ENCODE data around the gene CALHM3.
"Not testable (repeated sequence)": the region's sequence is repeated elsewhere in the genome, so short reads cannot be mapped to it uniquely, and the experiment has no call there.

CALHM3 gene

GRCh38 chr10:103493916-103494877 lies 15.2 kb upstream of the CALHM3 start:
- CTCF ChIA-PET = interaction anchor here (0.9 to 1.9 kb wide), 6 partner anchors 11 to 78 kb away, joined by 3 to 5 read pairs (median 4); no protein-coding TSS in a partner anchor
- peak; percentile 67 for DNase-seq
- Mint-ChIP-seq H3K36me3 (no peaks in the 10 kb centered on the region), H3K9me3 (no peaks in the 10 kb centered on the region), H3K4me3 (peak overlapping the region; percentile 63), H3K27ac (no peak overlapping the region), H3K4me1 (peaks cover 19% of the 10 kb centered on the region), H3K27me3 (peaks cover 83% of the 10 kb centered on the region)

GRCh38 chr10:103493362-103493915 lies 14.4 kb upstream of the CALHM3 start, which contains the start of gene NEURL1:
Gene NEURL1 (plus strand): TSS chr10:103493705. CDS start chr10:103494388, 683 bp downstream.
- DNase-seq = peak; percentile 60
- Mint-ChIP-seq H3K4me1 (peaks cover 19% of the 10 kb centered on the region), H3K9me3 (no peaks in the 10 kb centered on the region), H3K27me3 (peaks cover 77% of the 10 kb centered on the region), H3K27ac (no peak within 1 kb of the TSS), H3K36me3 (no peaks in the 10 kb centered on the region), H3K4me3 (peak within 1 kb of the TSS; percentile 77)
- CTCF ChIA-PET = interaction anchor here (0.7 to 1.9 kb wide), 7 partner anchors 11 to 77 kb away, joined by 3 to 5 read pairs (median 4); no protein-coding TSS in a partner anchor

DNA sequence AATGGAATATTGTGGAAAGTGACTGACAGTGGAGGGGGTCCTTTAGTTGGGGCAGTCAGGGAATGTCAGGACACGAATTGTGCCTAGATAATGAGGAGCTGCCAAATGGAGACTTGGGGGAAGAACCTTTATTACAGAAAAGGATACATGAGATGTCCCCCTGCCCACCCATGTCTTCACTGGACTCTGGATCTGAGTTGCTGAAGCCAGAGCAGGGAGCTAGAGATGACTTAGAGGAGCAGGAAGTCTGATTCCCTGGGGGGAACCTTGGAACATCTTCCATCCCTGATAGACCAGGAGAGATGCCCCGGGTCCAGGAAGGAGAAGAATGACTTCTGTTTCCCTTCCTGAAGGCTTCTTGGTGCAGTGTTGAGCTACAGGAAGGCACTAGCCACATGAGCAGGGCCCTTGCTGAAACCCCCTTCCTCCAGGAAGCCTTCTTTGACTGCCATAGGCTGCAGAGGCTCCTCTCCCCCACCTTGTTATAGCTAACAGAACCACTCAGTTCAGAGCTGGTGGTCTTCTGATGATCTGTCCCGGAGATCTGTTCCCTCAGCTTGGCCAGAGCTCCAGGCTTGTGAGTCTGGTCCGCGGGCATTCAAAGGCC lies 13.7 kb upstream of the CALHM3 start:
- Mint-ChIP-seq H3K36me3 (no peaks in the 10 kb centered on the region), H3K27me3 (peaks cover 75% of the 10 kb centered on the region), H3K27ac (no peak overlapping the region), H3K9me3 (no peaks in the 10 kb centered on the region), H3K4me3 (peak overlapping the region; percentile 77), H3K4me1 (peaks cover 19% of the 10 kb centered on the region)
- no peak for DNase-seq
- CTCF ChIA-PET = interaction anchor here (0.7 to 1.9 kb wide), 8 partner anchors 10 to 77 kb away, joined by 3 to 5 read pairs (median 4); no protein-coding TSS in a partner anchor

GRCh38 chr10:103491729-103492364 lies 12.8 kb upstream of the CALHM3 start:
- CTCF ChIA-PET = interaction anchor here (1.8 to 4.0 kb wide), 3 partner anchors 51 to 76 kb away, joined by 5 to 36 read pairs (median 6); no protein-coding TSS in a partner anchor
- peaks cover 67% of the 10 kb centered on the region for H3K27me3 Mint-ChIP-seq
- no peak overlapping the region for H3K4me3 Mint-ChIP-seq
- no peaks in the 10 kb centered on the region for H3K36me3 Mint-ChIP-seq
- DNase-seq = no peak
- H3K4me1 Mint-ChIP-seq = peaks cover 19% of the 10 kb centered on the region
- no peak overlapping the region for H3K27ac Mint-ChIP-seq
- H3K9me3 Mint-ChIP-seq = no peaks in the 10 kb centered on the region

DNA sequence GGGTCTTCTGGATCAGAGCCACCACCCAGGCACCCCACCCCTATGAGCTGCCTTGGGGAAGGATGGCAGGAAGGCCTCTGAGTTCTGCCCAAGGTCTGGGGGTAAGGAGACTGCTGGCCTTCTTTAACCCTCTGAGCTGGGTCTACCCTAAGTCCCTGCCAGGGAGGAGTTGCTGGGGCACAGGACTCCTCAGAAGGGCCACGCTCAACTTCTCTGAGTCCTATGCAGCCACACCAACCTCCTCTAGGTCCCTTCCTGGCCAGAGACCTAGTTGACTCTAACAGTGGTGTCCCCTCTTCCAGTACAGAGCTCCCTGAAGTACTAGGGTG lies 11.9 kb upstream of the CALHM3 start:
- no peak for DNase-seq
- H3K27ac Mint-ChIP-seq = no peak overlapping the region
- CTCF ChIA-PET = interaction anchor here (0.7 to 4.0 kb wide), 8 partner anchors 14 to 247 kb away, joined by 3 to 36 read pairs (median 4); no protein-coding TSS in a partner anchor
- peaks cover 19% of the 10 kb centered on the region for H3K4me1 Mint-ChIP-seq
- no peaks in the 10 kb centered on the region for H3K9me3 Mint-ChIP-seq
- no peaks in the 10 kb centered on the region for H3K36me3 Mint-ChIP-seq
- H3K27me3 Mint-ChIP-seq = peaks cover 70% of the 10 kb centered on the region
- no peak overlapping the region for H3K4me3 Mint-ChIP-seq

DNA sequence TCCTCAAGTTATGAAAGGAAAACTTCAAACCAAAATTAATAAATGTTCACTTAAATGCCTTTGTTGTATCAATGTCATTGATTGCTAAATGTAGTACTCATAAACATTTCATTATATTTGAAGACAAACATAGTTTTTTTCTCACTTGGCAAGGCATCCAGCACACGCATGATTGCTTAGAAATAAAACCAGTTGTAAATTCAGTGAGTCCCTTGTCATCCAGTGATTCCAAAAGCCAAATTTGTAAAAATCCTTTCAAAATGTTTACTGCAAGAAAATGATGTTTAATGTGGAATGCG lies 8.3 kb upstream of the CALHM3 start:
- peaks cover 11% of the 10 kb centered on the region for H3K4me1 Mint-ChIP-seq
- H3K4me3 Mint-ChIP-seq = no peak overlapping the region
- CTCF ChIA-PET = no interaction called here
- DNase-seq = no peak
- H3K27me3 Mint-ChIP-seq = peaks cover 43% of the 10 kb centered on the region
- H3K27ac Mint-ChIP-seq = no peak overlapping the region
- no peaks in the 10 kb centered on the region for H3K36me3 Mint-ChIP-seq
- no peaks in the 10 kb centered on the region for H3K9me3 Mint-ChIP-seq

DNA sequence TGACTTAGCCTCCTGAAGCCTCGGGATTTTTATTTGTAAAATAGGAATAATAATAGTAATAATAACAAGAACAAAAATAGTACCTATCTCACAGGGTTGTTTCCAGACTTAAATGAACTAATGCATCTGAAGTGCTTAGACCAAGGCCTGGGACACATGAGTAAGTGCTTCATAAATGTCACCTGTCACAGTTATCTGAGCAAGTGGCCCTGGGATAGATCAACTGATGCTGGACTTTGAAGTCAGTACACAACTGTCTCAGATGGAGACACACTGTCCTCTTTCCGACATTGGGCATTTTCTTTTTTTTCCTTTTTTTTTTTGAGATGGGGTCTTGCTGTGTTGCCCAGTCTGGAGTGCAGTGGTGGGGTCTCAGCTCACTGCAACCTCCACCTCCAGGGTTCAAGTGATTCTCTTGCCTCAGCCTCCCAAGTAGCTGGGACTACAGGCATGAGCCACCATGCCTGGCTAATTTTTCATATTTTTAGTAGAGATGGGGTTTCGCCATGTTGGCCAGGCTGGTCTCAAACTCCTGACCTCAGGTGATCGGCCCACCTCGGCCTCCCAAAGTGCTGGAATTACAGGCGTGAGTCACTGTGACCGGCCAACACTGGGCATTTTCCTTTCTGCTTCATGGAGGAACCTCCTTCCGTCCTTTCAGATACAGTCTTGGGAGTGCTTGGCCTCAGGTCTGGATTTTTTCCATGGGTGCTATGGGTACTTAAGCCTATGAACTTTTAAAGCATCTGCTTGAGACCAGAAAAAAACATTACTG lies 7.8 kb upstream of the CALHM3 start:
- peaks cover 17% of the 10 kb centered on the region for H3K4me1 Mint-ChIP-seq
- not testable (repeated sequence) for H3K27ac Mint-ChIP-seq, H3K9me3 Mint-ChIP-seq, DNase-seq, H3K36me3 Mint-ChIP-seq, H3K4me3 Mint-ChIP-seq
- H3K27me3 Mint-ChIP-seq = peaks cover 38% of the 10 kb centered on the region
- CTCF ChIA-PET = interaction anchor here (0.9 to 4.9 kb wide), 7 partner anchors 10 to 246 kb away, joined by 3 to 176 read pairs (median 10); partner anchors contain the start of genes CALHM2 and PCGF6

DNA sequence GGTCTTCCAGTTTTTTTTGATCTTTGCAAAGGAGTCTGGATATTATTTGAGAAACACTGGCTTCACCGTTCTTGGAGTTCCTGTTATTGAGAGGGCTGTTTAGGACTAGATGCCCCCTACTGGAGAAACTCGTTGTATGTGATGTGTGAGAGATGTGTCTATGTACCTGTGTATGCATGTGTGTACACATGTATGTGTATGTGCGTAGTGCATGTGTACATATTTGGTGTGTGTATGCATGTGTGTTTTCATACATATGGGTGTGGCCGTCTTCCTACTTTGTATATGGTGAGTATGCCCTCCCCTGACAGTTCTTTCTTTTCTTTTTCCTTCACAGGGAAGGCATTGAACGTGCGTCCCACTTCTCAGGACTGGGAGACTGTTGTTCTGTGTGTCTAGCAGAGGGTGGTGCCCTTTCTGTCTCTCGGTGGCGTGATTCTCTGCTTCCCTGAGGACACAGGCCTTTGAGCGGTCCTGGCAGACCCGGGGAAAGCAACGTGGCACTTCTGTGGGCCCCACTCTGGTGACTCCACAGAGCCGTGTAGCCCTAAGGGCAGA lies 3.0 kb upstream of the CALHM3 start:
- H3K4me3 Mint-ChIP-seq = no peak overlapping the region
- CTCF ChIA-PET = interaction anchor here (0.7 to 8.4 kb wide), 6 partner anchors 11 to 66 kb away, joined by 3 to 176 read pairs (median 9); no protein-coding TSS in a partner anchor

GRCh38 chr10:103480521-103480920 lies 1.5 kb upstream of the CALHM3 start:
- CTCF ChIA-PET = interaction anchor here (1.1 to 8.4 kb wide), 8 partner anchors 9 to 91 kb away, joined by 3 to 120 read pairs (median 4); partner anchors contain the start of gene CALHM2
- DNase-seq = no peak
- no peaks in the 10 kb centered on the region for H3K36me3 Mint-ChIP-seq
- no peak overlapping the region for H3K4me3 Mint-ChIP-seq
- no peak overlapping the region for H3K27ac Mint-ChIP-seq
- no peaks in the 10 kb centered on the region for H3K9me3 Mint-ChIP-seq
- peaks cover 9% of the 10 kb centered on the region for H3K27me3 Mint-ChIP-seq
- peaks cover 42% of the 10 kb centered on the region for H3K4me1 Mint-ChIP-seq

More for the DNA sequence above, 3.0 kb upstream of the CALHM3 start:
- Mint-ChIP-seq H3K36me3 (no peaks in the 10 kb centered on the region), H3K4me1 (peaks cover 34% of the 10 kb centered on the region), H3K9me3 (no peaks in the 10 kb centered on the region), H3K27me3 (peaks cover 22% of the 10 kb centered on the region), H3K27ac (no peak overlapping the region)
- peak; percentile 52 for DNase-seq

DNA sequence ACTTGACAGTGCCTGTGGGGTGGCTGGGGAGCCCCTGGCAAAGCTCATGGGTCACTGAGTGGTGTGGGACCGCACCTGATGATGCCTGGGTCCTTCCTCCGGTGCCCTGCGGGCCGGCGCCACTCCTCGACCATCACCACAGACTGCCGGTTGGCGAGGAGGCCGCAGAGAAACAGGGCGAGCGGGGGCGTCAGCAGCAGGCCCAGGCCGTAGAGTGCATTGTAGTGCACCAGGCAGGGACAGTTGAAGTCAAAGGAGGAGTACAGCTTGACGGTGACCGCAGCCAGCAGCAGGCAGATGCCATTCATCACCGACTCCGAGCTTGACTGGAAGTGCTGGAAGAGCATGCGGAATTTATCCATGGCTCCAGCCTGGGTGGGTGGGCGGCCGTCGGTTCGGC lies 369 bp downstream of the CALHM3 start:
- peaks cover 8% of the 10 kb centered on the region for H3K27me3 Mint-ChIP-seq
- peaks cover 53% of the 10 kb centered on the region for H3K4me1 Mint-ChIP-seq
- CTCF ChIA-PET = interaction anchor here (8.4 kb wide), 1 partner anchor 61 kb away, joined by 120 read pairs; no protein-coding TSS in a partner anchor
- H3K27ac Mint-ChIP-seq = no peak overlapping the region
- H3K9me3 Mint-ChIP-seq = no peaks in the 10 kb centered on the region
- H3K4me3 Mint-ChIP-seq = no peak overlapping the region
- no peak for DNase-seq
- H3K36me3 Mint-ChIP-seq = no peaks in the 10 kb centered on the region

DNA sequence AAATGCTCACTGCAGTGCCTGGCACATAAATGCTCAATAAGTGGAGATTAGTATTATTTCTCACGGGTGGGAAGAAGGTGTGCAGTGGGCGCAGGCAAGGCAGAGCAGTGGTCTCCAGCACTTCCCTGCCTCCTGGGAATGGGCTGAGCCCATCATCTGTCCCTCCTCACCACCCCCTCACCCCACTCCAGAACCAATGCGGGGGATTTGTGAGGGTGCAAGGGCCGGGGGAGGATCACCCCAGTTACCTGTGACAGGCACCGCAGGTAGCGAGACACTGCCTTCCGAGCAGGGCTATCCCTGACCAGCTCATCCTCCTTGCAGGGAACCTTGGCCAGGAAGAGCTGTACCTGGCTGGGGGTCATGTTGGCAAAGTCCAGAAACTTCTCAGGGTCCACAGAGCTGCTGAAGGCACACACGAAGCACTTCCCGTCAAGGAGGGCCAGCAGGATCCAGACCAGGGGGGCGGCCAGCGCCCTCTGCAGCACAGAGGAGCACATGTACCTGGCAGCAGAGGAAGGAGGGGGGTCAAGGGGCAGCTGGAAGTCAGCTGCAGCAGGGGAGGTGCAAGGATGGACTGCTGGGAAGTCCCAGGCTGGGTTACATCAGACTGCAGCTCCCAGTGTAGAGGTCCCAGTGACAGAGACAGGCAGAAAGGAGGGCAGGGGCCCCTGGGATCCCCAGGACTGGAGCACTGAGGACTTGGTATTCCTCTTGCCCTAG lies 2.8 kb downstream of the CALHM3 start:
- Mint-ChIP-seq H3K27me3 (peaks cover 8% of the 10 kb centered on the region), H3K27ac (peak overlapping the region; percentile 7), H3K4me3 (no peak overlapping the region), H3K36me3 (peaks cover 1% of the 10 kb centered on the region), H3K4me1 (peaks cover 65% of the 10 kb centered on the region), H3K9me3 (no peaks in the 10 kb centered on the region)
- DNase-seq = peak; percentile 42
- CTCF ChIA-PET = interaction anchor here (0.8 to 8.4 kb wide), 12 partner anchors 9 to 84 kb away, joined by 3 to 120 read pairs (median 8); partner anchors contain the start of gene CALHM2

DNA sequence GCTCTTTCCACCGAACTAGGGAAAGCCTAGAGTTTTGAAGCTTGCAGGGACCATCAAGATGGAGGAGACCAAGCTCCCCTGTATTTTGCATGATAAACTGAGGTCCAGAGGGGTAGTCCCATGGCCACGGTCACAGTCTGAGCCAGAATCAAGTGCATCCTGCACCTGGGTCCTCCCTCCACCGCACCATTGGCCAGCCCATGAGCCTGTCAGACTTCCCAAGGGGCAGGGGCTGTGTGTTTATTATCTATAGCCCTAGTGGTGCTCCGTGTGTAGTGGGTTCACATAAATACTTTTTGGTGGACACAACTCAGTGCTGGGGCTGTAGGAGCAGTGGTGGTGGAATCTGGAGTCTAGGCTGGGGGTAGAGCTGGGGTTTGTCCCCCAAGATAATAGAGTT lies 3.6 kb downstream of the CALHM3 start:
- Mint-ChIP-seq H3K9me3 (no peaks in the 10 kb centered on the region), H3K4me1 (peaks cover 68% of the 10 kb centered on the region), H3K36me3 (peaks cover 5% of the 10 kb centered on the region), H3K4me3 (no peak overlapping the region), H3K27me3 (peaks cover 8% of the 10 kb centered on the region), H3K27ac (no peak overlapping the region)
- CTCF ChIA-PET = interaction anchor here (1.6 to 8.4 kb wide), 5 partner anchors 9 to 58 kb away, joined by 7 to 120 read pairs (median 16); partner anchors contain the start of gene CALHM2
- DNase-seq = no peak

All from activated naive CD4-positive, alpha-beta T cell treated with anti-CD3 and anti-CD28 coated beads, Interleukin-2, amount 10 ng/mL, durations not matched to agents 7 days and 5 days (primary cell).